MCF 10A (cell line): Measurements from ENCODE around the gene ADGRA3. TPM values are rescaled to one million over a fixed set of nuclear protein-coding genes. Genes with fewer than 3 reads are reported as not detected.
A peak's percentile ranks its signal among the peaks of the same experiment; 100 is the strongest.

ENCODE experiments used
- BruUV-seq: library from RNA; stranded (reverse); fragments of 400-500 nt; replicated peaks from 2 replicates; lab custom pipeline; 2021; lab: Mats Ljungman, UMichigan
- CTCF ChIA-PET: fragments of 300-600 bp; sonication (Branson Sonifier 250); formaldehyde crosslinking; extraction: SDS; loops from one replicate; lab custom pipeline; 2021; ENCODE audit warnings: antibody characterized with exemption, inconsistent platforms; lab: Yijun Ruan, JAX
- POLR2A ChIA-PET: fragments of 300-600, 350-650 bp; sonication (Branson Sonifier 250); formaldehyde crosslinking; extraction: SDS; loops from one replicate; lab custom pipeline; 2020; ENCODE audit warnings: antibody characterized with exemption, inconsistent platforms; lab: Yijun Ruan, JAX
- DNase-seq: peaks from one replicate; pipeline ENCODE4 v3.0.0-alpha.2; 2018; ENCODE audit not compliant: unreplicated experiment
- H3K27ac Mint-ChIP-seq: one replicate; pipeline ENCODE4 v1.8.0; 2022; ENCODE audit warnings: mild to moderate bottlenecking, low read depth, mixed read lengths; ENCODE audit not compliant: unreplicated experiment
- H3K27me3 Mint-ChIP-seq: one replicate; pipeline ENCODE4 v1.8.0; 2022; ENCODE audit warnings: mixed read lengths; ENCODE audit not compliant: insufficient read depth, unreplicated experiment
- H3K36me3 Mint-ChIP-seq: one replicate; pipeline ENCODE4 v1.8.0; 2022; ENCODE audit warnings: mild to moderate bottlenecking, moderate library complexity, mixed read lengths; ENCODE audit not compliant: insufficient read depth, unreplicated experiment
- H3K4me1 Mint-ChIP-seq: one replicate; pipeline ENCODE4 v1.8.0; 2022; ENCODE audit warnings: mixed read lengths; ENCODE audit not compliant: insufficient read depth, unreplicated experiment
- H3K4me3 Mint-ChIP-seq: one replicate; pipeline ENCODE4 v1.8.0; 2022; ENCODE audit warnings: mild to moderate bottlenecking, moderate library complexity, mixed read lengths; ENCODE audit not compliant: unreplicated experiment
- H3K9me3 Mint-ChIP-seq: one replicate; pipeline ENCODE4 v1.8.0; 2022; ENCODE audit warnings: mixed read lengths; ENCODE audit not compliant: unreplicated experiment
- intact Hi-C: fragments of 100-400 bp; cut with micrococcal nuclease; formaldehyde crosslinking; loops from 2 replicates; pipeline ENCODE4 v1.14.1; 2022
- total RNA-seq: library from RNA; stranded (reverse); gene quantifications from 2 replicates; pipeline ENCODE4 v1.2.3, GENCODE V29; 2022
- TF ChIP-seq, protein P1 (sequence below): fragments of 200-600 bp; IDR thresholded peaks from one replicate; pipeline ENCODE4 v1.8.0; 2022; ENCODE audit warnings: antibody characterized with exemption, mild to moderate bottlenecking; ENCODE audit not compliant: unreplicated experiment

Gene ADGRA3
- total RNA-seq, 1 experiment from 2014 or later = 25.2 TPM

DNA sequence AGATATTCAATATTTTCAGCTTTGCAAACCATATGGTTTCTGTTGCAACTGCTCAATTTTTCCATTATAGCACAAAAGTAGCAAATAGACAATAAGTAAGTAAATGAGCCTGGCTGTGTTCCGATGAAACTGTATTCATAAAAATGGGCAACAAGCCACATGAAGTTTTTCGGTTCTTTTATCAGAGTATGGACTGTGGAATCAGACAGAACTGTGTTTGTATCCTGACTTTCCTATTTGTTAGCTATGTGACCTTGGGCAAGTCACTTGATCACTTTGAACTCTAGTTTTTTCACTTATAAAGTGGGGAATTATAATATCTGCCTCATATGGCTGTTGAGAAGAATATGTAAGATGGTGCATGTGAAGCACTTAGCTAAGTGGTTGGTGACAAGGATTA is 23.4 kb upstream of the ADGRA3 start:
- no peaks in the 10 kb centered on the region for H3K36me3 Mint-ChIP-seq
- CTCF ChIA-PET = interaction anchor here (1.3 kb wide), 1 partner anchor 68 kb away, joined by 8 read pairs; no protein-coding TSS in a partner anchor
- peaks cover 6% of the 10 kb centered on the region for H3K9me3 Mint-ChIP-seq
- intact Hi-C loops = no loop called here
- no peak for DNase-seq
- POLR2A ChIA-PET = no interaction called here
- no peak overlapping the region for H3K4me3 Mint-ChIP-seq
- TF ChIP-seq, protein P1, sequence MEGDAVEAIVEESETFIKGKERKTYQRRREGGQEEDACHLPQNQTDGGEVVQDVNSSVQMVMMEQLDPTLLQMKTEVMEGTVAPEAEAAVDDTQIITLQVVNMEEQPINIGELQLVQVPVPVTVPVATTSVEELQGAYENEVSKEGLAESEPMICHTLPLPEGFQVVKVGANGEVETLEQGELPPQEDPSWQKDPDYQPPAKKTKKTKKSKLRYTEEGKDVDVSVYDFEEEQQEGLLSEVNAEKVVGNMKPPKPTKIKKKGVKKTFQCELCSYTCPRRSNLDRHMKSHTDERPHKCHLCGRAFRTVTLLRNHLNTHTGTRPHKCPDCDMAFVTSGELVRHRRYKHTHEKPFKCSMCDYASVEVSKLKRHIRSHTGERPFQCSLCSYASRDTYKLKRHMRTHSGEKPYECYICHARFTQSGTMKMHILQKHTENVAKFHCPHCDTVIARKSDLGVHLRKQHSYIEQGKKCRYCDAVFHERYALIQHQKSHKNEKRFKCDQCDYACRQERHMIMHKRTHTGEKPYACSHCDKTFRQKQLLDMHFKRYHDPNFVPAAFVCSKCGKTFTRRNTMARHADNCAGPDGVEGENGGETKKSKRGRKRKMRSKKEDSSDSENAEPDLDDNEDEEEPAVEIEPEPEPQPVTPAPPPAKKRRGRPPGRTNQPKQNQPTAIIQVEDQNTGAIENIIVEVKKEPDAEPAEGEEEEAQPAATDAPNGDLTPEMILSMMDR = no peak
- BruUV-seq = no TSS peak
- H3K4me1 Mint-ChIP-seq = no peaks in the 10 kb centered on the region
- H3K27ac Mint-ChIP-seq = no peak overlapping the region
- H3K27me3 Mint-ChIP-seq = no peaks in the 10 kb centered on the region

DNA sequence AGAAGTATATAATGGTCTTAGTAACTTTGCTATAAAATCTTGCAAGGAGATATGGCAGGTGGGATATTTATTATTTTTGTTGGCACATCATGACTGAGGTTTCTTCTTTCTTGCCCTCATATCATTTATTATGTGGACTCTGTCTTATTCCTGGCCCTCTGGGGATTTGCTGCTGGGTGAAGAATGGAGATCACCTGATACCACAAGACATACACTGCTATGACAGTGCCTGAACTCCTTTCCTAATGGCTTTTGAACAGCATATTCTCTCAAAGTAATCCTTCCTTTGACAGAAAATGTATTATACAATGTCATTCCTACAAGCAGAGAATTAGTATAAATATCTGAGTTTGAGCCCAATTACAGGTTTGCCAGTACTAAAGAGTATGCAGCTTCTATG is 22.0 kb upstream of the ADGRA3 start:
- Mint-ChIP-seq H3K4me3 (no peak overlapping the region), H3K27me3 (no peaks in the 10 kb centered on the region), H3K9me3 (peaks cover 10% of the 10 kb centered on the region), H3K4me1 (no peaks in the 10 kb centered on the region), H3K36me3 (no peaks in the 10 kb centered on the region), H3K27ac (no peak overlapping the region)
- ChIA-PET POLR2A (no interaction called here), CTCF (interaction anchor here (0.9 to 1.6 kb wide), 2 partner anchors 69 to 181 kb away, joined by 3 to 4 read pairs; no protein-coding TSS in a partner anchor)
- BruUV-seq = no TSS peak
- no peak for DNase-seq
- TF ChIP-seq, protein P1 = no peak
- intact Hi-C loops = no loop called here

DNA sequence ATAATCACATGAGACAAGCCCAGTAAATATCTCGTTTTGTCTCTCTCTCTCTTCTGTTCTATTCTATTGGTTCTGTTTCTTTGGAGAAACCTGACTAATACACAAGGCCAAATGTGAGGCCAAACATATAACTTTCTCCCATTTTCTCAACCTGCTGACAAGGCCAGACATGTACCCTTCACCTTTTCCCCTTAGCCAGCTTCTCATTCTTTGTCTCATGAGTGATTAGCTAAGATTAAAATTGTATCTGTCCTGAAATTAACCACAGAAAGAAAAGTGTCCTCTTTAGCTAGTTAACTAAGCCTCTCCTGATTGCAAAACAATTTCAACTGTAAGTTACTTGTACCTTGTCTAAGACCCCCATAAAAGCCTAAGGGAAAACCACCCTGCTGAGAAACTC is 18.5 kb upstream of the ADGRA3 start:
- Mint-ChIP-seq H3K36me3 (no peaks in the 10 kb centered on the region), H3K9me3 (peaks cover 10% of the 10 kb centered on the region), H3K27ac (no peak overlapping the region), H3K4me3 (no peak overlapping the region), H3K27me3 (no peaks in the 10 kb centered on the region), H3K4me1 (no peaks in the 10 kb centered on the region)
- no peak for DNase-seq
- TF ChIP-seq, protein P1 = no peak
- ChIA-PET POLR2A (interaction anchor here (0.6 to 0.7 kb wide), 2 partner anchors 37 to 66 kb away, joined by 3 read pairs; no protein-coding TSS in a partner anchor), CTCF (interaction anchor here (0.7 to 1.2 kb wide), 2 partner anchors 9 to 11 kb away, joined by 3 read pairs; no protein-coding TSS in a partner anchor)
- BruUV-seq = no TSS peak
- intact Hi-C loops = no loop called here

DNA sequence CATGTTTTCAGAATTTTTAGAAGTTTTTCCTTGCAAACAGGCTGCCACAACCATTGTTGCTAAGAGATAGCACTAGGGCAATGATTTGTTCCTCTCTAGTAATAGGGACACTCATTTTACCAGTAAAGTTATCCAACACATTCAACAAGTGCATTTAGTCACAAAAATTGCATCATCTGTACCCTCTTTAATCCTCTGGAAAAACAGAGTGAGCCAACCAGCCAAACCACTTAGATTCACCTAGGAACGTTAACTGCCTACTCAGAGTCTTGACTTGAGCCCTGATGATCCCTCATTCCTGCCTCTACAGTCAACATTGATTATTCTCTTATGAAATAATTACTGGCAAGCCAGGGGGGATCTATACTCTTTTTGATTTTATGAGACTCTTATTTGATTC is 17.0 kb upstream of the ADGRA3 start:
- TF ChIP-seq, protein P1 = no peak
- H3K27ac Mint-ChIP-seq = no peak overlapping the region
- H3K4me3 Mint-ChIP-seq = no peak overlapping the region
- no TSS peak for BruUV-seq
- intact Hi-C loops = no loop called here
- ChIA-PET CTCF (interaction anchor here (0.7 kb wide), 1 partner anchor 14 kb away, joined by 3 read pairs; no protein-coding TSS in a partner anchor), POLR2A (no interaction called here)
- H3K9me3 Mint-ChIP-seq = peaks cover 10% of the 10 kb centered on the region
- H3K27me3 Mint-ChIP-seq = no peaks in the 10 kb centered on the region
- DNase-seq = peak; percentile 16
- no peaks in the 10 kb centered on the region for H3K36me3 Mint-ChIP-seq
- H3K4me1 Mint-ChIP-seq = no peaks in the 10 kb centered on the region
